ENCODE results near the gene KRTAP5-9. TPM values are rescaled to one million over a fixed set of nuclear protein-coding genes. Genes with fewer than 3 reads are reported as not detected.

The KRTAP5-9 gene
- total and polyA plus RNA-seq, 2 donors: 0.48 TPM; not detected in 1

- 95% methylated on average over 1 of the region's 1 CpG for WGBS
- no peaks in the 10 kb centered on the region for H3K27me3 ChIP-seq (ENCODE audit: control insufficient read depth in 2 of 2, insufficient read depth in 1 of 2, low read length in 1 of 2)
- no peak overlapping the region for H3K27ac ChIP-seq (ENCODE audit: low read depth in 1 of 2, low read length in 1 of 2)
- H3K36me3 ChIP-seq (ENCODE audit: control insufficient read depth in 2 of 2, insufficient read depth in 2 of 2, low read length in 1 of 2): no peaks in the 10 kb centered on the region
- H3K9me3 ChIP-seq (ENCODE audit: control insufficient read depth in 2 of 2, insufficient read depth in 1 of 2, low read length in 1 of 2): peaks cover 0 to 3% of the 10 kb centered on the region in 2 donors
- H3K4me1 ChIP-seq (ENCODE audit: control insufficient read depth in 2 of 2, insufficient read depth in 2 of 2, low read length in 2 of 2): no peaks in the 10 kb centered on the region
- DNase-seq (ENCODE audit: low read depth in 6 of 9, low spot score in 9 of 9): peak in 1 of 9 donors; percentile 4
- H3K4me3 ChIP-seq (ENCODE audit: low read length in 2 of 2): no peak overlapping the region
Observed at GRCh38 chr11:71551711-71552110, 3.5 kb downstream of the KRTAP5-9 start.

GRCh38 chr11:71554996-71555395 is 6.8 kb downstream of the KRTAP5-9 start:
- 96% methylated on average over 6 of the region's 6 CpGs for WGBS
- Histone ChIP-seq H3K36me3 (ENCODE audit: control insufficient read depth in 2 of 2, insufficient read depth in 2 of 2, low read length in 1 of 2) (no peaks in the 10 kb centered on the region), H3K27ac (ENCODE audit: low read depth in 1 of 2, low read length in 1 of 2) (no peak overlapping the region), H3K9me3 (ENCODE audit: control insufficient read depth in 2 of 2, insufficient read depth in 1 of 2, low read length in 1 of 2) (no peaks in the 10 kb centered on the region), H3K4me3 (ENCODE audit: low read length in 2 of 2) (no peak overlapping the region), H3K4me1 (ENCODE audit: control insufficient read depth in 2 of 2, insufficient read depth in 2 of 2, low read length in 2 of 2) (no peaks in the 10 kb centered on the region), H3K27me3 (ENCODE audit: control insufficient read depth in 2 of 2, insufficient read depth in 1 of 2, low read length in 1 of 2) (no peaks in the 10 kb centered on the region)
- no peak for DNase-seq (ENCODE audit: low read depth in 6 of 9, low spot score in 9 of 9)

GRCh38 chr11:71555508-71555907 is 7.3 kb downstream of the KRTAP5-9 start:
- Histone ChIP-seq H3K9me3 (ENCODE audit: control insufficient read depth in 2 of 2, insufficient read depth in 1 of 2, low read length in 1 of 2) (no peaks in the 10 kb centered on the region), H3K36me3 (ENCODE audit: control insufficient read depth in 2 of 2, insufficient read depth in 2 of 2, low read length in 1 of 2) (no peaks in the 10 kb centered on the region), H3K27me3 (ENCODE audit: control insufficient read depth in 2 of 2, insufficient read depth in 1 of 2, low read length in 1 of 2) (no peaks in the 10 kb centered on the region), H3K27ac (ENCODE audit: low read depth in 1 of 2, low read length in 1 of 2) (no peak overlapping the region), H3K4me1 (ENCODE audit: control insufficient read depth in 2 of 2, insufficient read depth in 2 of 2, low read length in 2 of 2) (no peaks in the 10 kb centered on the region), H3K4me3 (ENCODE audit: low read length in 2 of 2) (no peak overlapping the region)
- no peak for DNase-seq (ENCODE audit: low read depth in 6 of 9, low spot score in 9 of 9)
- WGBS: 94% methylated on average over 11 of the region's 11 CpGs

- no peaks in the 10 kb centered on the region for H3K36me3 ChIP-seq (ENCODE audit: control insufficient read depth in 2 of 2, insufficient read depth in 2 of 2, low read length in 1 of 2)
- no peaks in the 10 kb centered on the region for H3K9me3 ChIP-seq (ENCODE audit: control insufficient read depth in 2 of 2, insufficient read depth in 1 of 2, low read length in 1 of 2)
- 94% methylated on average over 4 of the region's 4 CpGs for WGBS
Observed at GRCh38 chr11:71556018-71556417, 7.8 kb downstream of the KRTAP5-9 start.

DNA sequence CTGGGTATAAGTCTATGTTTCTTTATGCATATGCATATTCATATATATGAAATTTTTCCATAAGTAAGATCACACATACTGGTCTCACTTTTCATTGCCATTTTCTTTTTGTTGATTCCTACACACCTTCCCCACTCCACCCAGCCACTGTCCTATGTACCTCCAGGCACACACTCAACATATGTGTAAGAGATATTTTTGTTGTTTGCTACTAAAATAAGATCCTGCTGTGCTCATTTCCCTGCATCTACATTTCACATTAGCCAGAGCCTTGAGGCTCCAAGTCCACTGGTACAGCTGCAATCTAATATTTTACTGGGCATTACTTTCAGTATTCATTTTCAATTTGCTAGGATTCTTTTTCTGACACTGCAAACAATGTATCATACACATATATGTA is 9.0 kb downstream of the KRTAP5-9 start:
- no peak for DNase-seq (ENCODE audit: low read depth in 6 of 9, low spot score in 9 of 9)
- H3K27ac ChIP-seq (ENCODE audit: low read depth in 1 of 2, low read length in 1 of 2): no peak overlapping the region
- H3K27me3 ChIP-seq (ENCODE audit: control insufficient read depth in 2 of 2, insufficient read depth in 1 of 2, low read length in 1 of 2): no peaks in the 10 kb centered on the region
- no peaks in the 10 kb centered on the region for H3K9me3 ChIP-seq (ENCODE audit: control insufficient read depth in 2 of 2, insufficient read depth in 1 of 2, low read length in 1 of 2)
- no peaks in the 10 kb centered on the region for H3K4me1 ChIP-seq (ENCODE audit: control insufficient read depth in 2 of 2, insufficient read depth in 2 of 2, low read length in 2 of 2)
- H3K4me3 ChIP-seq (ENCODE audit: low read length in 2 of 2): no peak overlapping the region
- no peaks in the 10 kb centered on the region for H3K36me3 ChIP-seq (ENCODE audit: control insufficient read depth in 2 of 2, insufficient read depth in 2 of 2, low read length in 1 of 2)

More at GRCh38 chr11:71556018-71556417, 7.8 kb downstream of the KRTAP5-9 start:
- Histone ChIP-seq H3K4me3 (ENCODE audit: low read length in 2 of 2) (no peak overlapping the region), H3K27ac (ENCODE audit: low read depth in 1 of 2, low read length in 1 of 2) (no peak overlapping the region), H3K27me3 (ENCODE audit: control insufficient read depth in 2 of 2, insufficient read depth in 1 of 2, low read length in 1 of 2) (no peaks in the 10 kb centered on the region), H3K4me1 (ENCODE audit: control insufficient read depth in 2 of 2, insufficient read depth in 2 of 2, low read length in 2 of 2) (no peaks in the 10 kb centered on the region)
- no peak for DNase-seq (ENCODE audit: low read depth in 6 of 9, low spot score in 9 of 9)

DNA sequence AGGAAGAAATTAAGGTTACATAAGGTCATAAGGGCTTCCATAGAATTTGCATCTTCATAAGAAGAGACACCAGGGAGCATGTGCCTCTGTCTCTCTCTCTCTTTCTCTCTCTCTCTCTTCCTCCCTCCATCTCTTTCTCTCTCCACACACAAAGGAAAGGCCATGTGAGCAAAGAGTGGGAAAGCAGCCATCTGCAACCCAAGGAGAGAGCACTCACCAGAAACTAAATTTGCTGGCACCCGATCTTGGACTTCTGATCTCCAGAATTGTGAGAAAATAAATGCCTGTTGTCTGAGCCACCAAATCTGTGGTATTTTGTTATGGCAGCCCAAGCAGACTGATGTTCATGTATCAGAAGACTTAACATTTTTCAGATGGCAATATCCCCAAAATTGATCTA is 10.8 kb downstream of the KRTAP5-9 start:
- H3K9me3 ChIP-seq (ENCODE audit: control insufficient read depth in 2 of 2, insufficient read depth in 1 of 2, low read length in 1 of 2): no peaks in the 10 kb centered on the region
- no peaks in the 10 kb centered on the region for H3K36me3 ChIP-seq (ENCODE audit: control insufficient read depth in 2 of 2, insufficient read depth in 2 of 2, low read length in 1 of 2)
- no peak overlapping the region for H3K4me3 ChIP-seq (ENCODE audit: low read length in 2 of 2)
- WGBS: 96% methylated on average over 1 of the region's 1 CpG
- H3K27ac ChIP-seq (ENCODE audit: low read depth in 1 of 2, low read length in 1 of 2): no peak overlapping the region
- no peak for DNase-seq (ENCODE audit: low read depth in 6 of 9, low spot score in 9 of 9)
- no peaks in the 10 kb centered on the region for H3K4me1 ChIP-seq (ENCODE audit: control insufficient read depth in 2 of 2, insufficient read depth in 2 of 2, low read length in 2 of 2)
- peaks cover 0 to 9% of the 10 kb centered on the region in 2 donors for H3K27me3 ChIP-seq (ENCODE audit: control insufficient read depth in 2 of 2, insufficient read depth in 1 of 2, low read length in 1 of 2)

- Histone ChIP-seq H3K27me3 (ENCODE audit: control insufficient read depth in 2 of 2, insufficient read depth in 1 of 2, low read length in 1 of 2) (peaks cover 0 to 11% of the 10 kb centered on the region in 2 donors), H3K27ac (ENCODE audit: low read depth in 1 of 2, low read length in 1 of 2) (no peak overlapping the region), H3K36me3 (ENCODE audit: control insufficient read depth in 2 of 2, insufficient read depth in 2 of 2, low read length in 1 of 2) (no peaks in the 10 kb centered on the region), H3K4me1 (ENCODE audit: control insufficient read depth in 2 of 2, insufficient read depth in 2 of 2, low read length in 2 of 2) (no peaks in the 10 kb centered on the region), H3K9me3 (ENCODE audit: control insufficient read depth in 2 of 2, insufficient read depth in 1 of 2, low read length in 1 of 2) (no peaks in the 10 kb centered on the region), H3K4me3 (ENCODE audit: low read length in 2 of 2) (no peak overlapping the region)
- no peak for DNase-seq (ENCODE audit: low read depth in 6 of 9, low spot score in 9 of 9)
Observed at GRCh38 chr11:71562120-71562519, 13.9 kb downstream of the KRTAP5-9 start.

DNA sequence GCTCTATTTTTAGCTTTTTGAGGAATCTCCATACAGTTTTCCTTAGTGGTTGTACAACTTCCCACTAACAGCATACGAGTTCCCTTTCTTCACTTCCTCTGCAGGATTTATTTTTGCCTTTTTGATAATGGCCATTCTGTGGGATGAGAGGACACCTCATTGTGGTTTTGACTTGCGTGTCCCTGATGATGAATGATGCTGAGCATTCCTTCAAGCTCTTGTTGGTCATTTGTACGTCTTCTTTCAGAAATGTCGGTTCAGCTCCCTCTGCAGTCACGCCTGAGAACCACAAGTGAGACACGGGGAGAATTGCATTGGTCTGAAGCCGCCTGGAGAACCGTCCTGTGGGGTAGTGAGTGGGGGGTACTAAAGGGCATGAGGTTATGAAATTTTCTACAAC is 15.2 kb downstream of the KRTAP5-9 start:
- WGBS: 10% methylated on average over 8 of the region's 8 CpGs

DNA sequence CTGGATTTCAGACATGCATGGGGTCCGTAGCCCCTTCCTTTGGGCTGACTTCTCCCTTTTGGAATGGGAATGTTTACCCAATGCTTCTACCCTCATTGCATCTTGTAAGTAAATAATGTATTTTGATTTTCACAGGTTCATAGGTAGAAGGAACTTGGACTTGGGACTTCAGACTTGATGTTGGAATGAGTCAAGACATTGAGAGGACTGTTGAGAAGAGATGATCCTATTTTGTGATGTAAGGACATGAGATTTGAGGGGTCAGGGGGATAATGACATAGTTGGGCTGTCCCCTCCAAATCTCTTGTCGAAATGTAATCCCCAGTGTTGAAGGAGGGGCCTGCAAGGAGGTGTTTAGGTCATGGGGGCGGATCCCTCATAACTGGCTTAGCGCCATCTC is 16.2 kb downstream of the KRTAP5-9 start:
- no peak overlapping the region for H3K27ac ChIP-seq (ENCODE audit: low read depth in 1 of 2, low read length in 1 of 2)
- no peaks in the 10 kb centered on the region for H3K36me3 ChIP-seq (ENCODE audit: control insufficient read depth in 2 of 2, insufficient read depth in 2 of 2, low read length in 1 of 2)
- no peak for DNase-seq (ENCODE audit: low read depth in 6 of 9, low spot score in 9 of 9)
- 83% methylated on average over 4 of the region's 4 CpGs for WGBS
- H3K4me3 ChIP-seq (ENCODE audit: low read length in 2 of 2): no peak overlapping the region
- peaks cover 0 to 11% of the 10 kb centered on the region in 2 donors for H3K27me3 ChIP-seq (ENCODE audit: control insufficient read depth in 2 of 2, insufficient read depth in 1 of 2, low read length in 1 of 2)
- H3K9me3 ChIP-seq (ENCODE audit: control insufficient read depth in 2 of 2, insufficient read depth in 1 of 2, low read length in 1 of 2): no peaks in the 10 kb centered on the region
- H3K4me1 ChIP-seq (ENCODE audit: control insufficient read depth in 2 of 2, insufficient read depth in 2 of 2, low read length in 2 of 2): no peaks in the 10 kb centered on the region

More for the DNA sequence above, 15.2 kb downstream of the KRTAP5-9 start:
- H3K36me3 ChIP-seq (ENCODE audit: control insufficient read depth in 2 of 2, insufficient read depth in 2 of 2, low read length in 1 of 2): no peaks in the 10 kb centered on the region
- no peaks in the 10 kb centered on the region for H3K9me3 ChIP-seq (ENCODE audit: control insufficient read depth in 2 of 2, insufficient read depth in 1 of 2, low read length in 1 of 2)
- peaks cover 0 to 11% of the 10 kb centered on the region in 2 donors for H3K27me3 ChIP-seq (ENCODE audit: control insufficient read depth in 2 of 2, insufficient read depth in 1 of 2, low read length in 1 of 2)
- H3K4me3 ChIP-seq (ENCODE audit: low read length in 2 of 2): no peak overlapping the region
- H3K4me1 ChIP-seq (ENCODE audit: control insufficient read depth in 2 of 2, insufficient read depth in 2 of 2, low read length in 2 of 2): no peaks in the 10 kb centered on the region
- peak in 2 of 9 donors; percentile 8 to 19 for DNase-seq (ENCODE audit: low read depth in 6 of 9, low spot score in 9 of 9)
- no peak overlapping the region for H3K27ac ChIP-seq (ENCODE audit: low read depth in 1 of 2, low read length in 1 of 2)

DNA sequence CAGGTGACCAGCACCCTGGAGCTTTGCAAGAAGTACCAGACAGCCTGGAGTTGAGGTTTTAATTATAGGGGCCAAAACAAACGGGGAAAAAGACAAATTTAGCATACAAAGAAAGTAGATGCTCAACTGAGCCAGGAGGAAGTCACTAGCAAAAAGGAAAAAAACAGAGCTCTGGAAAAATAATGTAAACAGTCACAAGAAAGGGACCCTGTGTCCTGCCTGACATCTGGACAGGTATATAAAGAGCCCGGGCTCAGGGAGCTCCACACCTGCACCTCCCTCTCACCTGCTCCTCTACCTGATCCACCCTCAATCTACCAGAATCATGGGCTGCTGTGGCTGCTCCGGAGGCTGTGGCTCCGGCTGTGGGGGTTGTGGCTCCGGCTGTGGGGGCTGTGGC is 17.0 kb downstream of the KRTAP5-9 start, which contains the start of gene KRTAP5-10:
Gene KRTAP5-10, plus strand, starts transcription at position 301 of the 400 bp plus-strand sequence. Its CDS starts 25 bp downstream, at position 326.
- Histone ChIP-seq H3K27ac (ENCODE audit: low read depth in 1 of 2, low read length in 1 of 2) (no peak within 1 kb of the TSS), H3K4me1 (ENCODE audit: control insufficient read depth in 2 of 2, insufficient read depth in 2 of 2, low read length in 2 of 2) (no peaks in the 10 kb centered on the region), H3K4me3 (ENCODE audit: low read length in 2 of 2) (no peak within 1 kb of the TSS), H3K9me3 (ENCODE audit: control insufficient read depth in 2 of 2, insufficient read depth in 1 of 2, low read length in 1 of 2) (no peaks in the 10 kb centered on the region), H3K36me3 (ENCODE audit: control insufficient read depth in 2 of 2, insufficient read depth in 2 of 2, low read length in 1 of 2) (no peaks in the 10 kb centered on the region), H3K27me3 (ENCODE audit: control insufficient read depth in 2 of 2, insufficient read depth in 1 of 2, low read length in 1 of 2) (peaks cover 0 to 11% of the 10 kb centered on the region in 2 donors)
- no peak for DNase-seq (ENCODE audit: low read depth in 6 of 9, low spot score in 9 of 9)
- 35% methylated on average over 5 of the region's 5 CpGs for WGBS
